NCI-H69 (cell line): ENCODE data around the gene ZNF106.

ENCODE experiments used
- DNase-seq: peaks from one replicate; lab custom pipeline; 2025; lab: John Stamatoyannopoulos, UW

Gene ZNF106

DNA sequence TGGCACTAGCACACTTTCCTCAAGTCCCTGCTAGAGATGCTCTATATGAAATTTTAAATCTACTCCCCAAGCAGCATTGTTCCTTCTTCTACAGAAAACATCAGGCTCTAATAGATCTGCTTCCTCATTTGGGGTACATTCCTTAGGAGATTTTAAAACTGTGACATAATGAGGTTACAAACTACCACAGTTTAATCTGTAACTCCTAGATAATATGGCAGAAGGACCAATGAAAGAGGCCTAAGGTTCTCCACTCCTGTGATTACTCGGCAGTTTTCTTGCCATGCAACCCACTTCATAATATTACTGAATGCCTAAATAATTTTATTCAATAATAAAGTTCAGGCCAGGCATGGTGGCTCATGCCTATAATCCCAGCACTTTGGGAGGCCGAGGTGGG lies 16.1 kb downstream of the ZNF106 start:
- no peak for DNase-seq

DNA sequence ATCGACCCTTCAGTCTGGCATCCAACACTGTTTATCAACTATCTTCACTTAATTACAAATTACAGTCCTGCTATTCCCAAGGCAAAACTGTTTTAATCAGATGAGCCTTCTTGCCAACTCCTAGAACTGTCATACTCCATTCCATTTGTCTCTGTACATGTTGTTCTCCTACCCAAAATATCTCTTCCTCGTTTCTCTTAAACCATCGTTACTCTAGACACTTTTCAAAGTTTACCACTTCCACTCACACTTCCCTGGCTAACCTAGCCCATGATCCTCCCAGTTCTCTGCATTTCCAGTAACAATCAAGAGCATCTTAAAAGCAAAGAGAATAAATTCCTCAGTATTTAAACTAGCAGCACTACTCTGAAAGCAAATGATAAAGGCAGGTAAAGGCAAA lies 19.9 kb downstream of the ZNF106 start:
- no peak for DNase-seq

DNA sequence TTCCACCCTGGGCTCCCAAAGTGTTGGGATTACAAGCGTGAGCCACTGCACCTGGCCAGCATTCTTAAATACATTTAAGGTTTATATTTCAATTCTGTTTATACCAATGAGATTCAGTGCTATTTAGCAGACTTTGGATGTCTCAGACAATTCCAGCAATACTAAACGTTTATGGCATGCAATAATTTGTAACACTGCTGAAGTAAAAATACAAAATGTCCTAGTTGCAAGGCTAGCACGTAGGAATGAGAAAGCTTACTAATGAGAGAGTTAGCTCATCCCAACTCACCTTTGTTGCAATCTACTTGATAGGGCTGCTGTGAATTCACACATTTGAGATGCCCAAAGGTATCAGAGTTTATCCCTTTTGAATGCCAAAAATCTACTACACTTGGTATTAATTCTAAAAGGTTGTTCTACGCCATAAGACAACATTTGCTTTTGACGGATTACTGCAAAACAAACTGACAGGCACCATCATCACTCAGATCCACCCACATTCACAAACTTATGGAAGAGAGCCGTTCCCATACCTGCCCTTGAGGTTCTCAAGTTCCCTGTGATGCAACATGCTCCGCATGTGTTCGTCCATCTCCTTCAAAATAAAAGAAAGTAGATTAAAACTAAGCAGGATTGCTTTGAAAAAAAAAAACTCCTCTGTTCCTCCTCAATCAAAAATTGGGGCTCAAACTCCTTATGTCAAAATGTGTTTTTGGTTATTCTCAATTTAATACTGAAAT lies 25.3 kb downstream of the ZNF106 start:
- no peak for DNase-seq

DNA sequence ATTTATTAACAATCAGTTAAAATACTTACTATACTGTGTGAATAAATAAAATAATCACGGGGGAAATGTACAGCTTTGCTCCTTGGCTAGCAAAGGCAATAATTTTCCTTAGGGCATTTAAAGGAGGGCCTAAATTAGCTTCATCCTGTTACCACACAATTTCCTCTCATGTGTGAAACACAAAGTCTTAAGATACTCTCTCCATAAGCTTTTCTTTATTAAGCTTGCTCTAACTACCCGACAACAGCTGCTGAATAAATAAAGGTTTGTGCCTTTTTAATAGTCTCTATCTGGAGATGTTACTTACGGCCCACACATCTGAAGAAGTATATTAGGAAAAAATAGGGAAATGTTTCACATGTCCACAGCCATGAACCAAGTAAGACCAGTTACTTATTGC lies 29.7 kb downstream of the ZNF106 start:
- no peak for DNase-seq

DNA sequence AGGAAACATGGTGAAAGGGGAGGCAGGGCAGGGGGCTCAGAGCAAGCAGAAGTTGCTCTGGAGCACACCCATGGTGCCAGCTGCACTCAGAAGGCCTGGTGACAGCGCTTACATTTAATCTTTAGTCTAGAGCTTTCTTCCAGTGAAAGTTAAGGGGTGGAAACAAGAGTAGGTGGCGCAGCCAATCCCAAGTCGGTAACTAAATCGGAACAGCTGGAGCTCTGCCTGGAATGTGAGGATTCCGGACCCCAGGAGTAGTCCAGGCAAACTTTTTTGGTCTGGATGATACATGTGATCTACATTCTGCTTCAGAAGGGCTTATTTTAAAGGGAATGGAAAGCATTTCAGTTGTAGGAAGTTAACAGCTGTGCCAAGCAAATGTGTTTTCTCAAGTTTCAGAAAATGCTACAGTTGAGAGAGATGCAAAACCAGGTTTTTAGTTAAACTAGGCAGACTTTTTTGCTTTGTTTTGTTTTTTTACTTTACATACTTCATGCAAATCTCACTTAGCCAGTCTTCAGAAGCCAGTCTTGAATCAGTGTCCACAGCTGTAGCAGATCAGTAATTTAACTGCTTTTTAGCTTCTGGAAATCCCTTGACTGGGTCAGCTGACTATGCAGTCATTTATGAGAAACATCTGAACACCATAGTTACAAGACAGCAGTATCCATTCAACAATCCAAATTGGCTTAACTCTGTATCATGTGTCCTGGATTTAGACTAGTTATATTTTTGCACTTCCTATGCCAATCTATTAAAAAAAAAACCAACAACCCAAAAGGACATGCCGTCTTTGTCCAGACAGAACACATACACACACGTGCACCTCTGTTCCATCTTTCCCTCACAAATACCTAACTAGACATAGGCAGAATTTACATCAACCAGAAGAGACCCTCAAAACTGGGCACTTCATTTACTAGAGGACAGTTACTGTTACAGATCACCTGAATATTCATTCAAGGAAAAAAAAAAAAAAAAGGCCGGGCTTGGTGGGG lies 33.2 kb downstream of the ZNF106 start:
- DNase-seq = no peak

DNA sequence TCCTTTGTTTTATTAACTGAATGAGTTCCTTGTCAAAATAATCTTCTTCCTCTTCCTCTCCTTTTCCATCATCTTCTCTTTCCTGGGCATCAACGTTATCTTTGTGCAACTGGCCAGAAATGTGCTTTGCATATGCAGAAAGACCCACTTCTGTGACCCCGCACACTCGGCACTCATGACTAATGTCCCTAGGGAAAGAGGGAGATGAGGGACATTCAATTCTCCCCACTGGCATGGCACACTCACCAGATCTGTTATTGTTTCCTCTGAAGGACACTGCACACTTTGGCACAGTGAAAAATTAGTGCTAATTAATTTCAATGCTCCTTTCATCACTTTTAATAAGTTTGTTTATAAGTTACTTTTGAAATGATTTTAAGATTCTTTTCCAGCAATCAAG lies 34.0 kb downstream of the ZNF106 start:
- DNase-seq = no peak

DNA sequence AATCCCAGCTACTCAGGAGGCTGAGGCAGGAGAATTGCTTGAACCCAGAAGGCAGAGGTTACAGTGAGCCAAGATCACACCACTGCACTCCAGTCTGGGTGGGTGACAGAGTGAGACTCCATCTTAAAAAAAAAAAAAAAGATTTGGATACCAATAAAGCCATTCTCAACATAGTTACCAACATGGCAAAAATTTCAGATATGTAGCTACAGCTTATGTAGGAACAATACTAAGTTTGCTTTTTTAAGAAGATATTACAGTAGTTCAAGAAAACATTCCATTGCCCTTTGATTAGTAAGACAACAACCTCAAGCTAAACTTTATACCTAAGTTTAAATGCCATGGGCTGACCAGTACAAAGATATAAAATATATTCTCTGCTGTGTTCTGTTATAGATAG lies 34.4 kb downstream of the ZNF106 start:
- no peak for DNase-seq

DNA sequence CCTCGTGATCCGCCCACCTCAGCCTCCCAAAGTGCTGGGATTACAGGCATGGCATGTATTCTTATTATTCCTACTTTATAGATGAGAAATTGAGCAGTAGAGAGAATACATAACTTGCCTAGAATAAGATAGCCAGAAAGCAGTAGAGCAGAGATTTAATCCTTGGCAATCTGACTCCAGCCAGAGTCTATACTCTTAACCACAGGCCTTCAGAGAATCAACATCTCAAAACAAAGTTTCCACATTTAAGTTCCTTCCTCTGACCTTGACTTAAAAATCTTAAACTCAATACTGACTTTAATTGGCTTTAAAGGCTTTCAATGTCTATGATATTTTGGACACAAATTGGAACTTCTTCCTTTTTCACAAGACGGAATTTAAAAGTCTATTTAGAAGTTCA lies 37.1 kb downstream of the ZNF106 start:
- DNase-seq = no peak

DNA sequence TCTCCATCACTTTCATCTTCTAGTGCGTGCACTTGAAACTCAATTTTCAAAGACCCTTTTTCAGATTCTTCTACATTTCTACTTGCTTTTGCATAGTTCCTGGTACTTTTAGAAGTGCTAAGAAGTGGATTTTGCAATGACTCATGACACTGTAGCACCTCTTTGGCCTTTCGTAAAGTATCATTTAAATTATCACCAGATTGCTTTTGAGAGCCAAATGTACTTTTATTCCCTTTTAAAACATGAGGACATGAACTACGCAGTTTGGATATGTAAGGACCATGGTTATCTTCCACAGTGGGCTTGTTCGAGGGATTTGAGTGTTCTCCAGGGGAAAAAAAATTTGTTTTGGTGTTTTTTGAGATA lies 40.5 kb downstream of the ZNF106 start:
- DNase-seq = no peak

DNA sequence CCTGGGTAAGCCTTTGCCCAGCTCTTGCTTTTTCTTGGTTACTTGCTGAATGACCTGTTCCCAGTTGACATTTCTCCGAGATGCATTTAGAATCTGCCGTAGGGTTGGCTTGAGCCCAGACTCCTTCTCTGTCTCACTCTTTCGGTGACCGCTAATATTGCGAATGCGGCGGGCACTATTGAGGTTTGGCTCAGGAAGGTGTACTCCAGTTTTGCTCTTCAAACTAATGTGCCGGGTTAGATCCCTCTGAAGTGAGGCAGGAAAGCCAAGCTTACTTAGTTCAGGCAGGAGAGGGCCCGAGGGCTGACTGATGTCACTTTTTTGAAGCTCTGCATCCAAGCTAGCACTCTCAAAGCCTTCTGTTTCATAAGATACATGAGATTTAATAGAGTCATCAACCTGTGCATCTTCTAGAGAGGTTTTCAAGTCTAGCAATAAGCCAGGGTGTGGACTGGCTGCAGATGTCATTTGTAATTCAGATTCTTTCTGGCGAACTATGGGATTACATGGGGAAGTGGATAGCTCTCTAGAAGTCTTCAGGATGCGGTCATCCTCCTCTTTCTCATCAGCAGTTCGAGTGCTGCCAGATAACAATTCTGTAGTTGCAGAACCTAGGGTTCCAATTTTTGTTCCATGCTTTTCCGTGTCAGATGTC lies 41.0 kb downstream of the ZNF106 start:
- DNase-seq = no peak

DNA sequence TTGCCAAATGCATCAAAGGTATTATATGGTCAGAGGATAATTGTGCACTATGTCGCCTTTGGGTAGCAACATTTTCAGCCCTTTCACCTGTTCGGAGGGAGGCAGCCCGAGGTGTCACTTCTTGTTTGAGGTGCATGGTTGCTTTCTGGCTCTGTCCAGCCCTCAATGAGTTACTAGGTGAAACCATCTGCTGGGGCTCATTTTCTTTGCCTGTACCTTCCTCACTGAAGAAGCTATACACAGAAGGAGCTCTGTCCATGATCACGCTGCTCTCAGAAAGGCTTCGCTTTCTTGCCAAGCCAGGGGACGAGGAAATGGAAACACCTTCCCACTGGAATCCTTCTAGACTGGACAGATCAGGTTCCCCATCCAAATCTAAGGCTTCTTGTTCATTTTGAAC lies 42.7 kb downstream of the ZNF106 start:
- DNase-seq = no peak

DNA sequence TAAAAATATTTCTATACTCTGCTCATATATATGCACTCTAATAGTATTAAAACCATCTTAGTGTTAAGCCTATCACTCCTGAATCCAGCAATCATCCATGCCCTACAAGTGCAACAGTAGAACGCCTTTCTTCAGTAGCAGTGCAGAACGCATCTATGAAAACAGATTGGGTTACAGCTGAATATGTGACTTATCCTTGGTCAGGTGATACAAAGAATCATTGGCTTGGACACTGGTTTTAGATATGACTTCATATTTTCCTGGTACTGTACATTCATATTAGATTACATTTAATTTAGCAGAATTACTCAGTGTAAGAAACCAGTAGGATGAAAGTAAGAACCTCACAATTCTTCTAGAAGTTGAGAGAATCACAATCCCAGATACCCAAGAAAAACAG lies 43.3 kb downstream of the ZNF106 start:
- no peak for DNase-seq

DNA sequence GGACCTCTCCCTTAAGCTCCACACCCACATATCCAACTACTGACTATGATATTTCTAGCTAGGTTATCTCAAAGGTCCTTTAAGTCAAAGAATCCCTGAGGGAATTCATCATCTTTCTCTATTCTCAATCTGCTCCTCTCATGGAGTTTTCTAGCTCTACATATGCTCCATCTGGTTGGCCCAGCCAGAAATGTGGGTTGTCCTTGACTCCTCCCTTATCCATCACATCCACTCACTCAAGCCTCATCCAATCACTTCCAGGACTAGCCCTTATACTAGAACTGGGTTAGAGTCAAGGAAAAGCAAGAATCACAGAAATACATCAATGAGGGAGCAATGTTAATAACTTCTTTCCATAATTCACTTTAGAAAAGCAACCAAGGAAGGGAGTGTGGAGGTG lies 45.4 kb downstream of the ZNF106 start:
- DNase-seq = no peak

DNA sequence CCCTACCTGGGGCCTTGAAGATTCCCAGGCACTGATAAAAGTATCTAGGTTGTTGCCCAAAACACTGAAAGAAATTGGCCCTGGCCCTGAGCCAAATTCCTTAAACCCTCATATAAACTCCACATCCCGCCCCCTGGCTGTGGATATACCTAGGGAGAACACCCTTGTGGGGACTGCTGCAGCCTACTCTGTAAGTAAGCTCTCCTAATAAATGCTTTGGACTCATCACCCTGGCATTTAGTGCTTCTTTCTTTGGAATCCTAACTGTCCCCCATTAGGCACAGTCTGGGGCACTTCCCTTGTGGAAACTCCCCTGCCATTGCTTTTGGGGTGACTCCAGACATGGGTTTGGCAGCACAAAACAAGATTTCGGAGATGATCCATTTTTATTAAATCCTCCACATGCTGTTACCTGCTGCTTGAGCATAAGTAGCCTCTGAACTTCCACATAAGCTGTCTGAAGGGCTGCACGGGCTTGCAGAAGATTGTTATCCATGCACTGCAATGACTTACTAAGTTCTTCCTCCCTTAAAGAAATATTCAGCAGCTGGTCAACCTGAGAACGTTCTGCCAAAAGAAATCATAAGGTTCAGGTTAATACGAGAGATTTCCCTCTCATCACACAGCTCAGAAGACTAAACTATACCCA lies 46.4 kb downstream of the ZNF106 start:
- DNase-seq = peak; percentile 2

DNA sequence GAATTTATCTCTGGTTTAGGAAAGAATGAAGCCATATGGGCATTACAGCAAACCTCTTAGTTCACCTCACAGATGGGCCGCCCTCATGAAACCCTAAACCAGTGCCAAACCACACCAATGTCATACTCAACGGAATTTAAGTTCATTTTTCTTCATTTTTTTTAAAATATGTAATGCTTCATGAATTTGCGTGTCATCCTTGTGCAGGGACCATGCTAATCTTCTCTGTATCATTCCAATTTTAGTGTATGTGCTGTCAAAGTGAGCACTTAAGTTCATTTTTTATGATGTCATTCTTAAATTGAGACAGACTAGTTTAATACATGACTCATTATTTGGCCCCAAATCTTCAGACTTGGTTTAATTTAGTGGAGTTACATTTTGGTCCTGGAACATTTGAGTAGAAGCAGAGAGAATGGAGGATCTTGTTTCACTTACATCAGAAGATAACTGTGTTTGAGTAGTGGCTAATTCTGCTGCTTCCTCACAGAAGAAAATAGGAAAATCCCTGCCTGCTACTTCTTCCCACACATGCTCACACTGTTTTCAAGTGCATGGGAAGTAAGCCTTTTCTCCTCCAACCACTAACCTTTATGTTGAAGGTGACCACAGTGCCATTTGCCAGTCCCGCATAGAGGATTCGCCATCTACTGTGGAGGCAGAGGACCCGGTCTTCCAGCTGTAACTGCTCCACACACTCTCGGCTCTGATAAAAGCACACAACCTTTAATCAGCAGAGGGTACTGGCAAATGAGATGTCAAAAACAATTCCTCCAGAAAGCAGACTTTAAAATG lies 63.3 kb downstream of the ZNF106 start:
- no peak for DNase-seq

DNA sequence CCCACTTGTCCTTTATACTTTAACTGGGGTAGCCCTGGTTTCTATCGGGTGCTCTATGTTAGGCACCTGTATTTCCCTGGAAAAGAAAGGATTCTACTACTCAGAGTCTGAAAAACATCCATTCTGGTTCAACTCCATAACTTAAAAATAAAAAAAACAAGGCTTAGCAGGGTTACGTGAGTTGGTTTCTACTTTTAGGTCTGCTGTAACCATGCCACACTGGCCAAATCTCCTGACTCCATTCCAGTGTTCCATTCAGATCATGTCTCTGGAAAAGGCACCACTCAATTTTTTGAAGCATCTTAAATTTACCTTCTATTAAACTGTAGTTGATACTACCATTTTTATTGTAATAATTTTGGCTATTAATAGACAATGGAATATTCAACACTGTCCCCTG lies 69.6 kb downstream of the ZNF106 start:
- no peak for DNase-seq

DNA sequence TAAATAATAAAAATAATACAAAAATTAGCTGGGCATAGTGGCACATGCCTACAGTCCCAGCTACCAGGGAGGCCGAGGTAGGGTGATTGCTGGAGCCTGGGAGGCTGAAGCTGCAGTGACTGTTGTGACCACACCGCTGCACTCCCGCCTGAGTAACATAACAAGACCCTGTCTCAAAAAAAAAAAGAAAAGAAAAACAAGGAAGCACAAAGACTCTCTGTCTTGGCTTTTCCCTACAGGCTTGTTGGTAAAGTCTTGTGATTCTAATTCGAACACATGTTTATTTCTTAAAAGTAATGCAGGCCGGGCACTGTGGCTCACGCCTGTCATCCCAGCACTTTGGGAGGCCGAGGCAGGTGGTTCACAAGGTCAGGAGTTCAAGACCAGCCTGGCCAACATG lies 71.6 kb downstream of the ZNF106 start:
- DNase-seq = no peak

DNA sequence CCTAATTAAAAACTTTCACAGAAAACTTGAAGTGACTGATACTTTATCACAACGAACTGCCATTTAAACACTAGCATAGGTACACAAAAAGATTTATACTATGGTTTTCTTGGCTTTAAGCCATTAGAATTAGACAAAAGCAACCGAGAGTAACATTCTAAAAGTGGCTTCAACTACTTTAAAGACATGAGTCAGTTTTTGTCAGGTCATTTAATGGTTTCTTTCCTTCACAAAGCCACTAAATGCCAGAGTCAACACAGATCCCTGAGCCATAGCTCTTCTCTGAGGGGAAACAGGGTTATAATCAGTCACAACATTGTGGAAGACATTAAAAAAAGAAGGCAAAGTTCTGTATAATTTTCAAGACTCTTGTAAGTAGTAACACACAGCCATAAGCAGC lies 77.0 kb downstream of the ZNF106 start:
- no peak for DNase-seq

DNA sequence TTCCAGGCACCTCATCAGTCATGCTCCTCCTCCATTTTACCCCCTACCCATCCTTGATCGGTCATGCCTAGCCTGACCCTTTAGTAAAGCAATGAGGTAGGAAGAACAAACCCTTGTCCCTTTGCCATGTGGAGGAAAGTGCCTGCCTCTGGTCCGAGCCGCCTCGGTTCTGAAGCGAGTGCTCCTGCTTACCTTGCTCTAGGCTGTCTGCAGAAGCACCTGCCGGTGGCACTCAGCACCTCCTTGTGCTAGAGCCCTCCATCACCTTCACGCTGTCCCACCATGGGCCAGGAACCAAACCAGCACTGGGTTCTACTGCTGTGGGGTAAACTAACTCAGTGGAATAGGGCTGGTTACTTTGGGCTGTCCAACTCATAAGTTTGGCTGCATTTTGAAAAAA lies 79.1 kb downstream of the ZNF106 start:
- DNase-seq = no peak

DNA sequence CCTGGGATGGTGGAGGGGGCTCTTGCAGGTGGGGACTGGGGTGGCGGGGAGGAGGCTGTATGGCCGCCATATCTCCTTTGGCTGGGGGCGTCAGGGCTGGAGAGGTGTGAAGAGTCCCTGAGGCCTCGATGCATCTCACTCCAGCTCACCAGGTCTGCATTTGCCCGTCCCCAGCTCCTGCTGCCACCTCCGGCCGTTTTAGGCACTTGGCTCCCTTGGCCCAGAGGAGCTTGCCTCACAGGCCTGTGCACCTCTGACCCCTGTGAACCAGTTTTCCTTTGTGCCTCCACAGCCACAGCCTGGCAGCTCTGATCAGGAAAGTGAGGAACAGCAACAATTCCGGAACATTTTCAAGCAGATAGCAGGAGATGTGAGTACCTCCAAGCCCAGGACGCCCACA lies 81.9 kb downstream of the ZNF106 start:
- no peak for DNase-seq

DNA sequence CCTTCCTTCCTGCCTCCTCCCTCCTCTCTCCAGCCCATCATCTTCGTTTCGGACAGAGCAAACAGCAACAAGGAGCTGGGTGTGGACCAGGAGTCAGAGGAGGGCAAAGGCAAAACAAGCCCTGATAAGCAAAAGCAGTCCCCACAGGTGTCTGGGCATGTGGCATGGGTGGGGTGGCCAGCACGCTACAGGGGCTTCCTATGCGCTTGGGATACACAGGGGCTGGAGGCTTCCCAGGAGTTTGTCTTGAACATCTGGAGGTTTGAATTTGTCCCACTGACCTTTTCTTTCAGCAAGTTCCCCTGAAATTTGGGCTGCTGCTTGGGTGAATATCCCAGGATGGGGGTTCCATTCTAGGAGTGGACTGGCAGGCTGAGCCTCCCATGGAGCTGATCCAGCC lies 82.8 kb downstream of the ZNF106 start:
- DNase-seq = no peak
